NCI-H2107 treated with DMSO at 0.1 percent for 48 hours (cell line): ENCODE measurements around the gene PAFAH2.

ENCODE experiments used
- DNase-seq: peaks from one replicate; lab custom pipeline; 2025; ENCODE audit not compliant: unreplicated experiment; lab: John Stamatoyannopoulos, UW

Gene PAFAH2

GRCh38 chr1:26015358-26015757 is 17.5 kb upstream of the PAFAH2 start:
- no peak for DNase-seq

GRCh38 chr1:26014179-26014578 is 16.3 kb upstream of the PAFAH2 start:
- DNase-seq: no peak

GRCh38 chr1:26012864-26013263 is 15.0 kb upstream of the PAFAH2 start:
- no peak for DNase-seq

- no peak for DNase-seq
These were observed 13.0 kb upstream of the PAFAH2 start for GRCh38 chr1:26010825-26011224.

- DNase-seq: no peak
These were observed 12.1 kb upstream of the PAFAH2 start for GRCh38 chr1:26009796-26010447.

GRCh38 chr1:26006710-26007109 is 8.8 kb upstream of the PAFAH2 start:
- DNase-seq: no peak

- no peak for DNase-seq
These were observed 7.7 kb upstream of the PAFAH2 start for GRCh38 chr1:26005434-26006105.

- no peak for DNase-seq
These were observed 5.9 kb upstream of the PAFAH2 start for GRCh38 chr1:26003756-26004155.

- DNase-seq: no peak
These were observed 5.4 kb upstream of the PAFAH2 start for GRCh38 chr1:26003262-26003661.

GRCh38 chr1:25999041-25999800 is 1.4 kb upstream of the PAFAH2 start:
- DNase-seq: no peak

GRCh38 chr1:25996966-25997827 is 666 bp downstream of the PAFAH2 start:
- no peak for DNase-seq

- DNase-seq: no peak
These were observed 3.3 kb downstream of the PAFAH2 start for GRCh38 chr1:25994402-25995150.

GRCh38 chr1:25993197-25993951 is 4.5 kb downstream of the PAFAH2 start:
- no peak for DNase-seq

- DNase-seq: no peak
These were observed 5.1 kb downstream of the PAFAH2 start for GRCh38 chr1:25992689-25993171.

- DNase-seq: no peak
These were observed 5.8 kb downstream of the PAFAH2 start for GRCh38 chr1:25991937-25992688.

GRCh38 chr1:25990702-25991395 is 7.0 kb downstream of the PAFAH2 start:
- no peak for DNase-seq

GRCh38 chr1:25990251-25990650 is 7.6 kb downstream of the PAFAH2 start:
- DNase-seq: no peak
